HEK293T (cell line): ENCODE results near the gene USP1.

Experiments used
- CTCF ChIA-PET: fragments of 350-600 bp; formaldehyde crosslinking; extraction: SDS; loops from one replicate; lab custom pipeline; 2021; ENCODE audit warnings: antibody characterized with exemption, inconsistent platforms; lab: Yijun Ruan, JAX
- POLR2A ChIA-PET: fragments of 350-600 bp; formaldehyde crosslinking; extraction: SDS; loops from one replicate; lab custom pipeline; 2020; ENCODE audit warnings: antibody characterized with exemption, inconsistent platforms; lab: Yijun Ruan, JAX
- DNase-seq: peaks from one replicate; pipeline ENCODE4 v3.0.0; 2012; ENCODE audit warnings: mixed read lengths; ENCODE audit errors: extremely low spot score
- ARNT ChIP-seq: fragments of 450-650 bp; IDR thresholded peaks from 2 replicates; pipeline ENCODE4 v1.6.1; 2017; ENCODE audit warnings: mild to moderate bottlenecking
- BHLHE40 ChIP-seq: fragments of 450-650 bp; IDR thresholded peaks from 2 replicates; pipeline ENCODE4 v1.6.1; 2016; ENCODE audit warnings: mild to moderate bottlenecking, moderate library complexity, borderline replicate concordance
- CTBP1 ChIP-seq: fragments of 450-650 bp; IDR thresholded peaks from 2 replicates; pipeline ENCODE4 v1.6.1; 2016; ENCODE audit warnings: borderline replicate concordance
- ELF4 ChIP-seq: fragments of 450-650 bp; IDR thresholded peaks from 2 replicates; pipeline ENCODE4 v1.6.1; 2017; ENCODE audit warnings: antibody characterized with exemption
- FOXA1 ChIP-seq: fragments of 450-650 bp; IDR thresholded peaks from 2 replicates; pipeline ENCODE4 v1.6.1; 2016; ENCODE audit warnings: mild to moderate bottlenecking
- FOXK2 ChIP-seq: fragments of 450-650 bp; IDR thresholded peaks from 2 replicates; pipeline ENCODE4 v1.6.1; 2016; ENCODE audit warnings: mild to moderate bottlenecking
- FOXM1 ChIP-seq: fragments of 450-650 bp; IDR thresholded peaks from 2 replicates; pipeline ENCODE4 v1.6.1; 2017; ENCODE audit warnings: mild to moderate bottlenecking, borderline replicate concordance
- HDGF ChIP-seq: fragments of 450-650 bp; IDR thresholded peaks from 2 replicates; pipeline ENCODE4 v1.6.1; 2017; ENCODE audit warnings: antibody characterized with exemption, borderline replicate concordance
- L3MBTL2 ChIP-seq: fragments of 450-650 bp; conservative IDR thresholded peaks from 2 replicates; pipeline ENCODE4 v1.6.1; 2016; ENCODE audit warnings: mild to moderate bottlenecking
- LEF1 ChIP-seq: fragments of 450-650 bp; IDR thresholded peaks from 2 replicates; pipeline ENCODE4 v1.6.1; 2017; ENCODE audit warnings: mild to moderate bottlenecking, borderline replicate concordance
- NFRKB ChIP-seq: fragments of 450-650 bp; IDR thresholded peaks from 2 replicates; pipeline ENCODE4 v1.6.1; 2016; ENCODE audit warnings: mild to moderate bottlenecking, moderate library complexity
- SP1 ChIP-seq: fragments of 450-650 bp; IDR thresholded peaks from 2 replicates; pipeline ENCODE4 v1.6.1; 2017
- SUZ12 ChIP-seq: fragments of 450-650 bp; IDR thresholded peaks from 2 replicates; pipeline ENCODE4 v1.6.1; 2016; ENCODE audit warnings: mild to moderate bottlenecking
- TARDBP ChIP-seq: fragments of 450-650 bp; IDR thresholded peaks from 2 replicates; pipeline ENCODE4 v1.6.1; 2016
- ZNF384 ChIP-seq: fragments of 450-650 bp; IDR thresholded peaks from 2 replicates; pipeline ENCODE4 v1.6.1; 2016
- TF ChIP-seq, protein P1 (sequence below): fragments of 450-650 bp; IDR thresholded peaks from 2 replicates; pipeline ENCODE4 v1.6.1; 2016

USP1 gene

DNA sequence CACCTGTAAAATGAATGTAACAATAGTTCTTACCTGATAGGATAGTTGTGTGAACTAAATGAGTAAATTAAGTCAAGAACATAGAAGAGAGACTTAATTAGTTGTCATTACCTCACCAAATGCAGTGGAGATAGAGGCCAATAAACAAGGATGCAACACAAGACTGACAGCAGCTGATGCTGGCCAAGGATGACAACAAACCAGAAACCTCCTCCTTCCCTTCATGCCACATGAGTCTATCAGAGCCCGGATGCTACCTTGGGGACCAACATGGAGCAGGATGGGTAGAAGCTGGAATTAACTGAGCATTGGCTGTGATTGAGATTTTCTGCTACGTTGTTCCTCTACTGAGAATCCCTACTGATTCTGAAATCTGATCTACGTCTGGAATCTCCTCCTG is 30.3 kb upstream of the USP1 start:
- DNase-seq, result no peak
- CTCF ChIA-PET, result interaction anchor here (0.6 to 1.8 kb wide), 5 partner anchors 9 to 231 kb away, joined by 3 to 7 read pairs (median 4); no protein-coding TSS in a partner anchor
- POLR2A ChIA-PET, result no interaction called here
- no peak for TF ChIP-seq L3MBTL2
- TF ChIP-seq ELF4, result no peak
- no peak for TF ChIP-seq TARDBP
- no peak for TF ChIP-seq ARNT
- TF ChIP-seq BHLHE40, result no peak
- no peak for TF ChIP-seq ZNF384
- TF ChIP-seq HDGF, result no peak
- TF ChIP-seq SP1, result no peak
- no peak for TF ChIP-seq NFRKB
- TF ChIP-seq FOXM1, result no peak
- TF ChIP-seq, protein P1, sequence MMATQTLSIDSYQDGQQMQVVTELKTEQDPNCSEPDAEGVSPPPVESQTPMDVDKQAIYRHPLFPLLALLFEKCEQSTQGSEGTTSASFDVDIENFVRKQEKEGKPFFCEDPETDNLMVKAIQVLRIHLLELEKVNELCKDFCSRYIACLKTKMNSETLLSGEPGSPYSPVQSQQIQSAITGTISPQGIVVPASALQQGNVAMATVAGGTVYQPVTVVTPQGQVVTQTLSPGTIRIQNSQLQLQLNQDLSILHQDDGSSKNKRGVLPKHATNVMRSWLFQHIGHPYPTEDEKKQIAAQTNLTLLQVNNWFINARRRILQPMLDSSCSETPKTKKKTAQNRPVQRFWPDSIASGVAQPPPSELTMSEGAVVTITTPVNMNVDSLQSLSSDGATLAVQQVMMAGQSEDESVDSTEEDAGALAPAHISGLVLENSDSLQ, result no peak

GRCh38 chr1:62407398-62408009 is 29.3 kb upstream of the USP1 start:
- ChIA-PET CTCF (interaction anchor here (0.6 to 1.8 kb wide), 4 partner anchors 10 to 288 kb away, joined by 3 to 7 read pairs (median 4); no protein-coding TSS in a partner anchor), POLR2A (no interaction called here)
- peak; percentile 73 for DNase-seq
- TF ChIP-seq FOXM1 (no peak), CTBP1 (no peak), ZNF384 (no peak), HDGF (no peak), ARNT (no peak), TARDBP (no peak), L3MBTL2 (no peak), LEF1 (no peak), NFRKB (no peak), FOXA1 (no peak), ELF4 (no peak)

GRCh38 chr1:62415687-62416086 is 21.2 kb upstream of the USP1 start:
- TF ChIP-seq ZNF384 (no peak), FOXM1 (no peak), TARDBP (no peak), CTBP1 (no peak), HDGF (no peak), ARNT (no peak), NFRKB (no peak), FOXA1 (no peak), FOXK2 (no peak), BHLHE40 (no peak), LEF1 (no peak), SUZ12 (no peak), SP1 (no peak), ELF4 (no peak)
- TF ChIP-seq, protein P1, result no peak
- CTCF ChIA-PET, result no interaction called here
- POLR2A ChIA-PET, result no interaction called here
- DNase-seq, result no peak

DNA sequence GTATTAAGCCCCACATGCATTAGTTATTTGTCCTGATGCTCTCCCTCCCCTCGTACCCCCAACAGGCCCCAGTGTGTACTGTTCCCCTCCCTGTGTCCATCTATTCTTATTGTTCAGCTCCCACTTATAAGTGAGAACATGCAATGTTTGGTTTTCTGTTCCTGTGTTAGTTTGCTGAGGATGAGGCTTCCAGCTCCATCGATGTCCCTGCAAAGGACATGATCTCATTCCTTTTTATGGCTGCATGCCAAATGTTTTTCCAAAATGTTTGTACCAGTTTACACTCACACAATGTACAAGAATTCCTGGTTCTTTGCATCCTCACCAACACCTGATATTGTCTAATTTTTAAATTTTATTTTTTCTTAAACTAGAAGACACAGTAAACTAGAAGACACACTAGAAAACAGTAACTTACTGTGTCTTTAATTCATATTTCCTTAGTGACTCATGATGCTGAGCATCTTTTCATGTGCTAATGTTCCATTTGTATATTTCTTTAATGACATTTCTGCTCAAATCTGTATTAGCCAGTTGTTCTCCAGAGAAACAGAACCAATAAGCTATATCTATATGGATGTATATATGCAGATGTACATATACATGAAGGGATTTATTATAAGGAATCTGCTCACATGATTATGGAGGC is 19.4 kb upstream of the USP1 start:
- TF ChIP-seq CTBP1 (no peak), TARDBP (no peak), SUZ12 (no peak), ARNT (no peak), SP1 (no peak), FOXA1 (no peak), BHLHE40 (no peak), L3MBTL2 (no peak)
- TF ChIP-seq, protein P1, result no peak
- ChIA-PET CTCF (interaction anchor here (0.6 kb wide), 1 partner anchor 1597 kb away, joined by 3 read pairs; no protein-coding TSS in a partner anchor), POLR2A (interaction anchor here (1.9 kb wide), 1 partner anchor 18 kb away, joined by 6 read pairs; no protein-coding TSS in a partner anchor)
- DNase-seq, result no peak

- CTCF ChIA-PET, result no interaction called here
- DNase-seq, result no peak
- TF ChIP-seq HDGF (no peak), FOXK2 (no peak), L3MBTL2 (no peak)
- TF ChIP-seq, protein P1, result no peak
- POLR2A ChIA-PET, result no interaction called here
Observed at GRCh38 chr1:62420214-62420613, 16.6 kb upstream of the USP1 start.
